NT2/D1 (cell line): Measurements from ENCODE around the gene FGF19.

Source experiments
- YY1 ChIP-seq: IDR thresholded peaks from 2 replicates; pipeline ENCODE4 v1.6.1; 2011; ENCODE audit not compliant: insufficient read length, insufficient read depth
- ZNF274 ChIP-seq: IDR thresholded peaks from 2 replicates; pipeline ENCODE4 v1.6.1; 2011; ENCODE audit warnings: mild to moderate bottlenecking, low read depth, low read length

DNA sequence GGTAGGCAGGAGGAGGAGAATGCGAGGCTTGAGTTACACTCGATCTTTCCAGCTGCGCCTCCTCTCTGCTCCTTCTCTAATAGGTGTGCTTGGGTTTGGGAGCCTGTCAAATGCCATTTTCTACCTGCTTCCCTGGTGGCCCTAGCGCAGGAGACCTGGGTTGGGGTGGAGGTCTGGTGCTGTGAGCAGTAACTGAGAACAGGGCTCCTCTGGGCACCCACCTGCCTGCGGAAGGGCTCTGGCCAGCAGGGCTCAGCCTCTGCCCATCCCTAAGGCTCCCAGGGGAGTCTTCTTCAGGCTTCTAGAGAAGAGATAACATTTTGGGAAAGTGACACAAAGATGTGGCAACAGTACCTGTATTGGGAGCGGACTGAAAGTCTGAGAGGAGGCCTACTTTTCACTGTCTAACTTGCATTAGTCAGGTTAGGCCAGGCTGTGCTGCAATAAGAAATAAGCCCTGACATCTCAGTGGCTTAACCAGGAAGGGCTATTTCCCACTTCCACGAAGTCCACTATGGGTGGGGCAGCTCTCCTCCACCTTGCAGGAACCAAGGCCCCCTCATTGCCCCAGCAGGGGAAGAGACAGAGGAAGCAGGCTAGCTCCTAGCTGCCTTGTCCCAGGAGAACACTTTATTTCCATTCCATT is 21.0 kb downstream of the FGF19 start:
- TF ChIP-seq YY1, result no peak
- TF ChIP-seq ZNF274, result no peak
